Mesothelial cell of epicardium (in vitro differentiated cells): Measurements from ENCODE around the gene GRAMD1B. TPM values are rescaled to one million over a fixed set of nuclear protein-coding genes. Genes with fewer than 3 reads are reported as not detected.

ENCODE experiments used
- DNase-seq, 2 experiments: peaks; one replicate each; pipeline ENCODE4 v3.0.0; 2021; ENCODE audit warnings: low spot score in 2 of 2; ENCODE audit not compliant: unreplicated experiment in 2 of 2
- H3K27ac Mint-ChIP-seq: 2 replicates; pipeline ENCODE4 v1.8.0; 2021; ENCODE audit warnings: mixed read lengths
- H3K27me3 Mint-ChIP-seq: 2 replicates; pipeline ENCODE4 v1.8.0; 2021; ENCODE audit warnings: low read depth, mixed read lengths
- H3K36me3 Mint-ChIP-seq: 2 replicates; pipeline ENCODE4 v1.8.0; 2021; ENCODE audit warnings: mixed read lengths
- H3K4me1 Mint-ChIP-seq: 2 replicates; pipeline ENCODE4 v1.8.0; 2021; ENCODE audit warnings: mixed read lengths
- H3K4me3 Mint-ChIP-seq: 2 replicates; pipeline ENCODE4 v1.8.0; 2021; ENCODE audit warnings: mild to moderate bottlenecking, moderate library complexity, mixed read lengths
- H3K9me3 Mint-ChIP-seq: 2 replicates; pipeline ENCODE4 v1.8.0; 2021; ENCODE audit warnings: mixed read lengths
- total RNA-seq: library from RNA; stranded (reverse); gene quantifications from 3 replicates; pipeline ENCODE4 v1.2.1, GENCODE V29; 2021
- TF ChIP-seq, protein P1 (sequence below): fragments of 200-600 bp; sonication (generic); IDR thresholded peaks from one replicate; pipeline ENCODE4 v1.5.0; 2021; ENCODE audit warnings: antibody characterized with exemption; ENCODE audit not compliant: unreplicated experiment

The GRAMD1B gene
- total RNA-seq, 1 donor from 2014 or later = 8.4 TPM

- DNase-seq = no peak
- no peak overlapping the region for H3K4me3 Mint-ChIP-seq
- peaks cover 8% of the 10 kb centered on the region for H3K4me1 Mint-ChIP-seq
- H3K9me3 Mint-ChIP-seq = no peaks in the 10 kb centered on the region
- H3K27me3 Mint-ChIP-seq = no peaks in the 10 kb centered on the region
- TF ChIP-seq, protein P1, sequence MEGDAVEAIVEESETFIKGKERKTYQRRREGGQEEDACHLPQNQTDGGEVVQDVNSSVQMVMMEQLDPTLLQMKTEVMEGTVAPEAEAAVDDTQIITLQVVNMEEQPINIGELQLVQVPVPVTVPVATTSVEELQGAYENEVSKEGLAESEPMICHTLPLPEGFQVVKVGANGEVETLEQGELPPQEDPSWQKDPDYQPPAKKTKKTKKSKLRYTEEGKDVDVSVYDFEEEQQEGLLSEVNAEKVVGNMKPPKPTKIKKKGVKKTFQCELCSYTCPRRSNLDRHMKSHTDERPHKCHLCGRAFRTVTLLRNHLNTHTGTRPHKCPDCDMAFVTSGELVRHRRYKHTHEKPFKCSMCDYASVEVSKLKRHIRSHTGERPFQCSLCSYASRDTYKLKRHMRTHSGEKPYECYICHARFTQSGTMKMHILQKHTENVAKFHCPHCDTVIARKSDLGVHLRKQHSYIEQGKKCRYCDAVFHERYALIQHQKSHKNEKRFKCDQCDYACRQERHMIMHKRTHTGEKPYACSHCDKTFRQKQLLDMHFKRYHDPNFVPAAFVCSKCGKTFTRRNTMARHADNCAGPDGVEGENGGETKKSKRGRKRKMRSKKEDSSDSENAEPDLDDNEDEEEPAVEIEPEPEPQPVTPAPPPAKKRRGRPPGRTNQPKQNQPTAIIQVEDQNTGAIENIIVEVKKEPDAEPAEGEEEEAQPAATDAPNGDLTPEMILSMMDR = no peak
- no peak overlapping the region for H3K27ac Mint-ChIP-seq
- peaks cover 2% of the 10 kb centered on the region for H3K36me3 Mint-ChIP-seq
Measured at GRCh38 chr11:123588864-123589262, 158.8 kb downstream of the GRAMD1B start.

DNA sequence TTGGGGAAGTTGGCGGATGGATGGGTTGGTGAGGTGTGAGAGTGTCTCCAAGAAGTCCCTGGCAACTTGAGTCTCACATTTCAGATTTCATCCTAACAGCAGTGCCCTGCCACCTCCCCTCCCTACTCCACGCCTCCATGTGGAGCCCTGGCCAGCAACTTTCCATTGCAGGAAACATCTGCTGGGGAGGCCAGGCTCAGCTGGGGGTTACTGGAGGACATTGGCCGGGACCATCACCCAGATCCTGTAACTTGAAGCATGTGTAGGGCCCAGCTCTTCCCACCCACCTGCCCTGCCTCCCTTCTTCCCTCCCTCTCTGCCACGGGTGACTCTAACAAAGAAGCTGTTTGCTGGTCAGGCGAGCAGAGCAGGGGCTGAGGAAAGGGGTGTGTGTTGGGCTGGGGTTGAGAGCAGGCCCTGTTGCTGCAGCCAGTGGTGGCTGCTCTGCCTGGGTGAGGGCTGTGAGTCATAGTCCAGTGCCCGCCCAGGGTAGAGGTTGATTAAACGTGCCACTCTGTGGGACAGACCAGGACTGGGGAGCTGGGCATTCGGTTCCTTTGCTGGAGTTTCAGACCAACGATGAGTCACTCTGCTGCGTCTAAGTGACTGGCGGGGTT, 160.3 kb downstream of the GRAMD1B start:
- TF ChIP-seq, protein P1 = no peak
- Mint-ChIP-seq H3K4me1 (peaks cover 6% of the 10 kb centered on the region), H3K27ac (no peak overlapping the region), H3K27me3 (no peaks in the 10 kb centered on the region), H3K36me3 (peaks cover 5% of the 10 kb centered on the region), H3K9me3 (no peaks in the 10 kb centered on the region), H3K4me3 (no peak overlapping the region)
- DNase-seq = no peak

GRCh38 chr11:123593570-123593969, 163.5 kb downstream of the GRAMD1B start:
- Mint-ChIP-seq H3K9me3 (no peaks in the 10 kb centered on the region), H3K4me3 (no peak overlapping the region), H3K36me3 (peaks cover 10% of the 10 kb centered on the region), H3K27me3 (no peaks in the 10 kb centered on the region), H3K4me1 (no peaks in the 10 kb centered on the region), H3K27ac (no peak overlapping the region)
- TF ChIP-seq, protein P1 = no peak
- DNase-seq = no peak

DNA sequence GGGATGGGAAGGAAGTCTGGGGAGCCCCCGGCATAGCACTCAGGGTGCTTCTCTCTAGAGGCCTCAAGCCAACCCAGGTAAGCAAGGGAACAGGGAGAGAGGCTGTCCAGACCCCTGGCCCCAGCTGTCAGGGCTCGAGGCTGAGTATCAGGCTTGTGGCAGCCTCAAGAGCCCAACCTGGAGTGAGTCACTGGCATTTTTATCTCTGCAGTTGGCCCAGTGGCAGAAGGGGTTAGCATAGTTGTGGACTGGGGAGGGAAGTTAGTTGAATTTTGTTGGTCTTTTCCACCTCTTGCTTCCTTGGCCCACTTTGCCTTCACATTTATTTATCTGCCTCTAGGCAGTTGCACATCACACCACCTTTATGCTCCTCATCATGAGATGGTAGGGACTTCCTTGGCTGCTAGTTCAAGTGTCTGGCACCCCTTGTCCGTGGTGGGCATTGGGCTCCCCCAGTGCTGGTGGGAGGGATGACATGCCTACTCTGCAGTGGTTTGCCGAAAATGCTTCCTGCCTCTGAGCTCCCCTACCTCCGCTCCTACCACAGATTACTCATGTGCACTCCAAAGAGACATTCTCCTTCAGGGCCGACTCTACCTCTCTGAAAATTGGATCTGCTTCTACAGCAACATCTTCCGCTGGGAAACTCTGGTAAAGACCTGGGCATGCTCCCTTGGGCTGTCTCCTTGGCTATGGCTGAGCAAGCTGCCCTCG, 164.3 kb downstream of the GRAMD1B start:
- no peak overlapping the region for H3K27ac Mint-ChIP-seq
- H3K4me3 Mint-ChIP-seq = no peak overlapping the region
- H3K36me3 Mint-ChIP-seq = peaks cover 18% of the 10 kb centered on the region
- H3K4me1 Mint-ChIP-seq = no peaks in the 10 kb centered on the region
- TF ChIP-seq, protein P1 = no peak
- H3K9me3 Mint-ChIP-seq = no peaks in the 10 kb centered on the region
- no peaks in the 10 kb centered on the region for H3K27me3 Mint-ChIP-seq
- DNase-seq = no peak

DNA sequence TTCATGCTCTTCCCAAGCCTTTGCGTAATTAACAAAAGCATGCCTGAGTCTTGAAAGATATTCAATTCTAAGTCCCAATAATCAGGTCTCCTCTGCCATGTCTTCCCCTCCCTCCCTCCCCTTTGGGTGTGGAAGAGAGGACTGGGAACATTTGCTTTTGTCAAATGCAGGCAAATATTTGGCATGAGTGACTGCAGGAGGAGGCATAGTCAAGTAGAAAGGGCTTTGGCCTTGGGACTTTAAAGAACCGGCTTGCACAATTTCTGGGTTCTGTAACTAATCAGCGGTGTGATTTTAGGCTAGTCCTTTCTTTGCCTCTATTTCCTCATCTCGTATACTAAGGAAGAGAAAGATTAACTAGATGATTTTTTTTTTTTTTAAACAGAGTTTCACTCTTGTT, 164.9 kb downstream of the GRAMD1B start:
- no peak overlapping the region for H3K4me3 Mint-ChIP-seq

More for the DNA sequence above, 164.9 kb downstream of the GRAMD1B start:
- TF ChIP-seq, protein P1 = no peak
- H3K27ac Mint-ChIP-seq = no peak overlapping the region
- no peaks in the 10 kb centered on the region for H3K9me3 Mint-ChIP-seq
- DNase-seq = no peak
- no peaks in the 10 kb centered on the region for H3K27me3 Mint-ChIP-seq
- no peaks in the 10 kb centered on the region for H3K4me1 Mint-ChIP-seq
- peaks cover 18% of the 10 kb centered on the region for H3K36me3 Mint-ChIP-seq
